SK-N-DZ (cell line): ENCODE data around the gene PSTPIP2.

Experiments
- DNase-seq: peaks from one replicate; pipeline ENCODE4 v3.0.0-alpha.2; 2015; ENCODE audit warnings: low spot score

Gene PSTPIP2

DNA sequence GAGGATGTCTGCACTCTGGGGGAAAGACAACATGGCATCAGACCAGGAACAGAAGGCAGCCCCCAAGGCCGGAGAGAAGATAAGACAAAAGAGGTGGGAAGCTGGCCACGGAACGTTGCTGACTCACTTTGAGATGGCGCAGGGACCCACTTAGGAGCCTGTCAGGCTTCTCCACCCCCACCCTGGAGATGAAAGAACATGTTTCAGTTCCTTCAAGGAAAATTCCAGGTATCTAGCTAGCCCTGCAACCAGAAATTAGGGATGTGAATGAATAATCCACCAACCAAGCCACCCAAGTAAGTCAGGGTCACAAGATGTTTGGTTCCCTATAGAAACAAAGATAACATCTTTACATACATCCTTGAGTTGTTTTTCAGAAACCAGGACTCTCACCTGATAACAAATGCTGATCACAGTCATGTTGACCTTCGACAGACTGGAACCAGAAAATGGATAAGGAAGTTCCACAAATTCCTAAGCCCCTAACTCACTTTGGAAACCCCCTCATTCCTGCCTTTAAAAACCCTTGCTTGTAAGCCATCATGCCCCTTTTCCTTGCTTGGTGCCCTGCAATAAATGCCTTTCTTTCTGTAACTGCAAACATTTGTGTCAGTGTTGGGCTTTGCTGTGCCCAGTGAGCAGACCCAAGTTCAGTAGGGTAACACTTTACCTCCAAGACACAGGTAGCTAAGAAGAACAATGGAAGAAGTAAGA is 31.9 kb downstream of the PSTPIP2 start:
- no peak for DNase-seq

DNA sequence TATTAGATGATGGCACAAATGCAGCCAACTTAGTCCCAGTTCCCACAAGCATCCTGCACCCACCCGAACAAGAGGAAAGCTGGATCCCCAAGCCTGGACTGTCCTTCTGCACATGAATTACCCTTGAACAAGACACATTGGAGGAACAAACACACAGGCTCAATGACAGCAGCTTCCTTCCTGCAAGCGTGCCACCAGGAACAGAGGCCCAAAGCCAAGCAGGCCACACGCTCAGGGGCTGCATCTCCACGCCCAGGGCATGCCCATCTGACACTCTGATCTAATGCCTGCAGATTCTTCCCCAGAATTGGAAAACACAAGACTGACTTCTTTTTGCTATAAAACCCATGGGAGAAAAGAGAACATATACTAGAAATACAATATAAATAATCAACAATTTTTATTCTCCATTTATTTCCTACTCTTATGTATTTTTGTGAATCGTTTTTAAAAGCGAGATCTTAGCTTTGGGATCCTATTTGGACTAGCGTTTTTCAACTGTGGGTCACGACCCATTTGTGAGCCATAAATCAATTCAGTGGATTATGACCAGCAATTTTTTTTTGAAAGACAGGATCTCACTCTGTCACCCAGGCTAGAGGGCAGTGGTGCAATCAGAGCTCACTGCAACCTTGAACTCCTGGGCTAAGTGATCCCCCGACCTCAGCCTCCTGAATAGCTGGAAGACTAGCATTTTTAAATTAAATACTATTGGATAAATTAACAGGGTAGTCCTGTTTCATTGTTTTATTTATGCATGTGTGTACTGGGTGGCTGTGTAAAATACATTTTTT is 34.4 kb downstream of the PSTPIP2 start:
- no peak for DNase-seq

DNA sequence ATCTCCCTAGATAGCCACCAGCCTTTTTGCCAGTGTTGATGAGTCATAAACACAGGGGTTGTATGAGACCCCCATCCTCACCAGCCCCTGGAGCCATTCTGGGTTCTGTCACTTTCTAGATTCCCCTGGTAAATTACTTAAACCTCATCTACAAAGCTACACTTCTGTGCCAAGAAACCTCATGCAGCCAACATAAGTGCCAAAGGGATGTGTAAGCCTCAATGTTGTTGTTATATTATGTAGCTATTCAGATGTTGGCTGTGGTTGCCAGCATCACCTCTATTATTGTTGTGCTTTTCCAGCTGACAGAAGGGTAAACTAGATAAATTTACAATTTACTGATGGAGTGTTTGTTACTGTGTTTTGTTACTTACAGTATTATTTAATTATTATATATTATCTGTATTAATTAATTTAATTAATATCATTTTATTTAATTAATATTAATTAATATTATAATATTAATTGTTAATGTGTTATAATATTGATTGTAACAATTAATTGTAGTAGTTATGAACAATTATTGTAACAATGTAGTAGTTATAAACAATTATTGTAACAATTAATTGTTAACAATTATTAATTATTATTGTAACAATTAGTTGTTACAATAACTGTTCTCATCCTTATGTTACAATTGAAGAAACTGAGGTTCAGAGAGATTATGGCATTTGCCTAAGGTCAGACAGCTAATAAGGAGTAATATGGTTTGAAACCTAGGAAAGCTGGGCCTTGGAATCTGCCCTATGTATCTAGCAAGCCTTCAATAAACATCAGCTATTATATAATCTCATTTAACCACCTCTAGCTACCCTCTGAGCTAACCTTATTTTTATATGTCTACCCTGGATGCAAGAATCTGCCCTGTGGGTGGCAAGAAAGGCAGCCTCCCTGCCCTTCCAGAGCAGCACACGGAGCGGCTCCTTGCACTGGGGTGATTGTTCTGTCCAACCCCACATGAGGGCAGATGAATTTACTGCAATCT is 36.1 kb downstream of the PSTPIP2 start:
- no peak for DNase-seq

DNA sequence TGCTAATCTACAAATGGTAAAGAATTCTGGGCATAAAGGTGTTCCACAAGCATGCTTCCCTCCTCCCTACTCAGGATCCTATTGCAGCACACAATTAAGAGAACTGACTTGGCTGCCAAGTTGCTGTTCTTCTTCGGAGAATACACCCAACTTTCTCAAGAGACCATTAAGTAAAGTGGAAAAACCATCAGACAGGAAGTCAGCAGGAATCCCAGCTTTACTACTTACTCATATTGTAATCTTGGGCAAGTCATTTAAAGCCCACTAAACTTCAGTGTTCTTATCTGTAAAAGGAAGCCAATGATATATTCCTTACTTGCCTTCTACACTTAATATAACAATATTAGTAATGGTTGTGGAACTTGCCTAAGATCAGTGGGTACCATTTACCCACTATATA is 37.8 kb downstream of the PSTPIP2 start:
- no peak for DNase-seq

DNA sequence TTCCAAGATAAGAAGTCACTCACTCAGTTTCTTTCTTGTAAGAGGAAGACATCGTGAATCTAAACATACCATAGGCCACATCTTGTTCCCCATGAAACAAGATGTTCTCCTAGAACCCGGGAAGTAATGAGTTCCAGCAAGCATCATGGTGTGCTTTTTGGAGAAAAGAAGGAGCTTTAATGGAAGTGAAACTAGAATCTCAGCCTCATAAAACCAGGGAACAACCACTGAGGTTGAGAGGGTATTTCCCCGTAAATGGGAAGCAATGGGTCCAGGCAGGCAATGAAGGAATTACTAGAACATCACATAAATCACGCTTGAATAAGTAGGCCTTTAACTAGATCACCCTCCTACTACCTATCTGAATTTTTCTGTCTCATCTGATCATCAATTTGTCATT is 40.3 kb downstream of the PSTPIP2 start:
- DNase-seq, result no peak

DNA sequence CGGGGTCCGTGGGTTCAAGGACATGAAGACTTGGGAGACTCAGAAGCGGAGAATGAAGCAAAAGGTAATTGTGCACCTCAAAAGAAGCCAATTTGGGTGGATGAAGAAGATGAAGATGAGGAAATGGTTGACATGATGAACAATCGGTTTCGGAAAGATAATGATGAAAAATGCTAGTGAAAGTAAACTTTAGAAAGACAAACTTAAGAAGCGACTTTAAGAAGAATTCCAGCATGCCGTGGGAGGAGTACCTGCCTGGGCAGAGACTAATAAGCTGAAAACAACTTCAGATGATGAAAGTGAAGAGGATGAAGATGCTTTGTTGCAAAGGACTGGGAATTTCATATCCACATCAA is 43.5 kb downstream of the PSTPIP2 start:
- DNase-seq, result no peak

DNA sequence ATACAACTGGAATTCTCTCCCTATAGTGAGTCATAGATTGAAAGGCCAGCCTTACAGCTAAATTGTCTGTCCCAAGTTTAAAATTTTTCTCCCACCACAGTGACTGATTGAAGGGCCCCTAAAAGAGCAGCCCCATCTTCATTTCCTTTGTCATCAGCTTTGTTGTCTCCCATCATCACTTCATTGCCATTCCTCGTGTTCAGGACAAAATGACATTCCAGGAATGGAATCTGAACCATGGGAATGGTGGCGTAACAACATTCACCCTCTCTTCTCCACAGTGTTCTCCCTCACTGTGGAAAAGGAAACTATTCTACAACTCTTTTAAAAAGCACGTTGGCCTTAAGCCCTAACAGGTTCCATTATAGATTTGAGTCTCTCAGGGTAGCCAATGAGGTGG is 52.1 kb downstream of the PSTPIP2 start:
- DNase-seq, result no peak

DNA sequence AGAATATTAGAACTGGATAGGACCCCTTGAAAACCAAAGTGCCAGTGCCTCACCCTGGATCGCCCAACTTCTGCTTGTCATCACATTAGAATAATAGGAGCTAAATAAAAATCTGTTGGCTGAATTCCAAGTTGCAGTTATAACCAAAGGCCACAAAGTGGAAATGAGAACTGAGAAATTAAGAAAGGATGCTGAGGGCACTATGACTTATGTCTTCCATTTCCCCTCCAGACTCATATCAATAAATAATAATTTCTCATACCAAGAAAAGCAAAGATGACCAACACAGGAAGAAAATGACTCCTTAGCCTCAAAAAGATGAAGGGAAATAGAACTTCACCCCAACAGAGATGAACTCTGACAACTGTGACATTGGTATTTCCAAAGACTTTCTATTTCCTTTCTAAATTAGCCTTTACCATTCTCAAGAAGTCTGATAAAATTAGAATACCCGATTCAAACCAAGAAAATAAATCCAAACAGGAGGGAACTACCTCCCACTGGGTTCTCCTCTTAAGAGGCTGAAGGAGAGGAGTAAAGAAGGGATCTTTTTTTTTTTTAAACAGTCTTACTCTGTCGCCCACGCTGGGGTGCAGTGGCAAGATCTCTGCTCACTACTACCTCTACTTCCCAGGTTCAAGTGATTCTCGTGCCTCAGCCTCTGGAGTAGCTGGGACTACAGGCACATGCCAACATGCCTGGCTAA is 58.4 kb downstream of the PSTPIP2 start:
- no peak for DNase-seq

DNA sequence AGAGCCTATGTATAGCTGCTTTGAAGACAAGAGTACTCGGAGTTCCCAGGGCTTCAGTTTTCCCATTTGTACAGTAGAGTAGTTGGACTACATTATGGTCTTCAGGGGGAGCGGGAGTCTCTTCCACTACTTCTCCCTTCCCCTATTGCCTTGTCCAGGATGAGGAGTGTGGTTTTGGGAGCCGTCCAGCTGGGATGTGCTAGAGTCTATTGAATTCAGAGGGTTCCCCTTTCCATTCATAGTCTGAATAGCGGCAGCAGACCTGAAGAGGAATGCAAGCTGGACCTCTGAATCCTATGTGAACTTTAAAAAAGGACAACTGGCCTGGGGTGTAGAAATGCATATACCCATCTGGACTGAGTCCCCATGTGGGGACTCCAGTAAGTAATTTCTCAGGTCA is 61.4 kb downstream of the PSTPIP2 start:
- DNase-seq, result no peak

DNA sequence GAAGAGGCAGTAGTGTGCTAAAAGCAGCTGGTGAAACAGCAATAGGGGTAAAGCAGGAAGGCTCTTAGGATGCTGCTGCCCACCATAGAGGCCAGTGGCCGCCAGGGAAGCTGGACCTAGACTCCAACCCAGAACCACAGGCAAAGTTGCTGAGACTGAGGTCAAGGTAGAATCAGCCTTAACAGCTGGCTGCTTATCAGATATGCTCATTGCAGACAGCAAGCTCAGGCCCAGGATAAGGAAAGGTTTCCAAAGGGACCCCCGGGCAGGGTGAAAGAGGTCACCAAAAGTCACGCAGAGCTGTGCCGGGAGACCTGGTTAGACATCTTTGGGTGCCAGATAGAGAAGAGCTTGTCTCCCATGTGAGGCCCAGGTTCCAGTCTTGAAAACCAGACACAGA is 62.0 kb downstream of the PSTPIP2 start:
- no peak for DNase-seq

DNA sequence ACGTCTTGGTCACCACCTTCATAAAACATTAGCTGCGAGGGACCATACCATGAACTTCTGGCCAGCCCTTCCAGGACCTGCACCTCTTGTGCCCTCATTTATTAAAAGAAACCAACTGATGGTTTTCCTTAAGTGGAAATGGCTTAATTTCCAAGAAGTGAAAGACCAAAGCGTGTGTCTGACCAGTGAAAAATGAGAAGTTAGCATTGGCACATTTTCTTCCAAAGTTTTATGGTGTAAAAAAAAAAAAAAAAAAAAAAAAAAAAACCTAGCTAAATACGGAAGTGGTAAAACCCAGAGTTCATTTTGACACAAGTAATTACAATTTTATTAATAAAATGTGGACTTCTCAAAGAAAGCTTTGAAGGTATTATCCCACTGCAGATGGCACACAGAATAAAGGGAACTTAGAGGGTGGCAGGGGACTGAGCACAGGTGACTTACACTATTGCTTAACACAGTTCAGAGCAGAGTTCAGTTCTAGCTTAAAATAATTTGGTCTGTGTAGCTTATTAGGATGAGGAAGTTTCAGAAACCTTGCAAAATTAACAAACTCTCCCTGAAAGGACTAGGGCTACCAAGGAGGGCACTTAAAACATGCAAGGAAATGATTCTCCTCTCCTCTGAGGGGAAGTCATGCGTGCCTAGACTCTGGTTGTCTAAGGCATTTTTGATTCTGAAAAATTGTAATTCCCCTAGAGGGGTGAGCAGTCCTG is 62.8 kb downstream of the PSTPIP2 start:
- DNase-seq, result no peak

DNA sequence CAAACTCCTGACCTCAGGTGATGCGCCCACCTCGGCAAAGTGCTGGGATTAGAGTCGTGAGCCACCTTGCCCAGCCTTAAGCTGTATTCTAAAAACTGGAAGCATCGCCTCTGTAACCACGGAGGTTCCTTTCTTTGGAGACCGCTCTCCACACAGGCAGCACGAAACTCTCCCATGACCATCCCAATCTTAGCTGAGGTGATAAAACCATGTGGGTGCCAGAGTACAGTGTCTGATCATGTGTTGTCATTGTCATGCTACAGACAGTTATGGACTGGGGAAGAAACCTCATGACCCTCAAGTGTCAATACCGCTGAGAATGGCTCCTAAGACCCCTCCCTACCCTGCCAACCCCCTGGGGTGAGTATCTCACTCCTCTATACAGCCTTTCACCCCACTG is 63.5 kb downstream of the PSTPIP2 start:
- no peak for DNase-seq

DNA sequence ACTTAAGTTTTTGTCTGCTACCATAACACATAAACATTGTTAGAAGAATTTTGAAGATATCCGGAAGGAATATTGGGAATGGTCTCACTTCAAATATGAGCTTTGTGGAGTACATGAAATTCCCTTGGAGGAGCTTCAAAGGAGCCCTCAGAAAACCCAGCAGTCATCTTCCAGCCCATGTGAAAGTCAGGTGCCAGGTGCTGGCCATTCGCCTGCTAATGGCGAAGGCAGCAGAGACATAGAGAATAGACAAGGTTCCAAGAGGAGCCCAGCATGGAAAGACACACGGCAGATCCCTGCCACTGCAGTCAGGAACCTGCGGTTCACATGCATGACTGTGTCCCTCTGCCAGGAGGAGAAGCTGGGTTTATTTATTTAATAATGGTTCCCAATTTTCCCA is 64.9 kb downstream of the PSTPIP2 start:
- DNase-seq, result no peak

DNA sequence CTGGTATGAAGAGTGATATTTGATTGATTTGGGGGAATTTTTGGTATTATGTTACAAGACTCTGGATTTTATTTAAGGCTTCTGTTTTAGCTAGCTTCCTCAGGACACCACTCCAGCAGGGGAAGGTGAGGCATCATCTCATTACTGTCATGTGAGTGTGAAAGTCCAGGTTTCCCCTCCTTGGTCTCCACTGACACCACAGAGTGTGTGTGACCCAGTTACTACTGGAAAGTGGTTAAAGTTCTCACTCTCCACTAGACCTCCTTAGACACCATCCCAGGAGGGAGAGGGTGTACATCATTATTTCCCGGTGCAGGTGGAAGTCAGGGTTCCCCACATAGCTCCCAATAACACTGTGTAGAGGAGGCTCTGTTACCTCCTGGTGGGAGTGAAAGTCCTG is 69.1 kb downstream of the PSTPIP2 start:
- DNase-seq, result no peak

DNA sequence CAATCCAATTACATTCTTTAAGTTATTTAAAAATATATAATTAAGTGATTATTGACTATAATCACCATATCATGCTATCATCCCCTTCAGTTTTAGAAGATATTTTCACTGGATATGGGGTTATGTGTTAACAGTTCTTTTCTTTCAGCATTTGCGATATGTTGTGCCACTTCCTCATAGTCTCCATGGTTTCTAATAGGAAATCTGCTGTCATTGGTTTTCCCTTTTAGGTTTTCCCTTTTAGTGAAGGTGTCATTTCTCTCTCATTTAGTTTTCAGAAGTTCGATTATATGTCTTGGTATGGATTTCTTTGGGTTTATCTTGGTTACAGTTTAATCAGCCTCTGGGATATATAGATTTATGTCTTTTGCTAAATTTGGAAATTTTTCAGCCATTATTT is 70.2 kb downstream of the PSTPIP2 start:
- no peak for DNase-seq

DNA sequence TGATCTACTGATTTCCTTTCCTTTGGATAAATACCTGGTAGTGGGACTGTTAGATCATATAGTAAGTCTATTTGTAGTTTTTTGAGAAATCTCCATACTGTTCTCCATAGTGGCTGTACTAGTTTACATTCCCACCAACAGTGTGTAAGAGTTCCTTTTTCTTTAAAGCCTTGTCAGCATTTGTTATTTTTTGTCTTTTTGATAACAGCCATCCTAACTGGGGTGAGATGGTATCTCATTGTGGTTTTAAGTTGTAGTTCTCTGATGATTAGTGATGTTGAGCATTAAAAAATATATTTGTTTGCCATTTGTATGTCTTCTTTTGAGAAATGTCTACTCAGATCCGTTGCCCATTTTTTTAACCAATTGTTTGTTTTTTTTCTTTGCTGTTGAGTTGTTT is 71.0 kb downstream of the PSTPIP2 start:
- no peak for DNase-seq

DNA sequence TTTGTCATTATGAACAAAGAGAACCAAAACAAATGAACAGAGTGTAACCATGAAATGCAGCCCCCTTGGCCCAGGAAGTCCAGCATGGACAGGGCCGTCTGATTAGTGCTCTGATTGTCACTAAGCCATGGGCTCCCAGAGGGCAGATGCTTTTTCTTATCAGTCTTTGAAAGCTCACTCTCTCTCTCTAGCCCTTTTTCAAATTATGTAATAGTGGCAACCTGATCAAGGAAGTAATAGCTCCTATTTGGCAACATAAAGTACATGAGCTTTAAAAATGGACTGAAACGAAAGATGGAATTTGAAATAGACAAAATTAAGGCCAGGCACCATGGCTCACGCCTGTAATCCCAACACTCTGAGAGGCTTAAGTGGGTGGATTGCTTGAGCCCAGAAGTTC is 72.5 kb downstream of the PSTPIP2 start:
- no peak for DNase-seq

DNA sequence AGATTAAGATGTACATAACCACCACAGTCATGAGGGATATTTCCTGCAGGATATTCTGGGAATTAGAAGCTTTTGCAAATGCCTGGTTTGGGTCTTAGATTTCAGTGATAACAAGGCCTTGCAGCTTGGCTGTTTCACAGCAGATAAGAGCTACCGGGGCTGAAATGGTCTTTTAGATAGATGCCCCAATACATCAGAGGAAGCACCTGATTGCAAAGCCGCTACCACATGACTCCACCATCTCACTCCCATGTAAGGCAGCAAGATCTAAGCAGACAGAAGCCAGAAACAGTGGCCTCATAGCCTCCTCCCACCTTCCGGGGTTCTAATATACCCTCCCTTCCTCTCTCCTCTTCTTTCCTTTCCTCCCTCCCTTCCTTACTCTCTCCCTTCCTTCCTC is 73.8 kb downstream of the PSTPIP2 start:
- peak; percentile 40 for DNase-seq

DNA sequence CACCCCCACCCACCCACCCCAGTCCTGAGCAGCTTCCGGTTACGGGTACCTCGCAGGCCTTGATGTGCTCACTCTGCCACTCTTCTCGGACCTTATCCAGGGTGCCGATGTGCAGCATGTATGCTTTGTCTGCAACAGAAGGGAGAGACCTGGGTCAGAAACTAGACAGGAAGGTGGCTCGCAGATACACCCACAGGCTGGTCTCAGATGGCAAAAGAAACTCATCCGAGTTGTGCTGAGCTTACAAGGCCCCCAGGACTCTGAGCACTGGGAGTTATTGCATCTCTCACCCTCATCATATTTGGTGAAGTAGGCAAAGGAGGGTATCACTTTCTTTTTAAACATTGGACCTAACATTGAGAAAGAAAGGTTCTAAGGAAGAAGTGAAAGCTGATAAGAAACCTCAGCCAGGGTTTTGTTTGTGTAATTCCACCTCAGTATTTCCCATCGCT is 74.3 kb downstream of the PSTPIP2 start:
- DNase-seq, result no peak

DNA sequence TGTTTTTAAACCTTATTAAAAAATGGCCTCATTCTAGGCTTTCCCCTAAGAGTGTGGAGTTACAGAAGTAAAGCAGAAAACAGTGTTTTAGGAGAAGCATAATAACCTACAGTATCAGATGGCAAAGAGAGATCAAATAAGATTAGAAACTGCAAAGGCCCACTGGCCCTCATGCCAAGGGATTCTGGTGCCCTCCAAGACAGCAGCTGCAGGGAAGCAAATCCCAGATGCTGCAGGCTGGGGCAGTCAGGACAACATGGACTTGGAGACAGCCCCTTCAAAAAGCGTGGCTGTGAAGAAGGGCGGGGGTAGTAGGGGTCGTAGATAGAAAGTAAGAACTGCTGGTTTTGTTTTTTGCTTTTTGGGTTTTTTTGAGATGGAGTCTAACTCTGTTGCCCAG is 76.6 kb downstream of the PSTPIP2 start:
- DNase-seq, result no peak

DNA sequence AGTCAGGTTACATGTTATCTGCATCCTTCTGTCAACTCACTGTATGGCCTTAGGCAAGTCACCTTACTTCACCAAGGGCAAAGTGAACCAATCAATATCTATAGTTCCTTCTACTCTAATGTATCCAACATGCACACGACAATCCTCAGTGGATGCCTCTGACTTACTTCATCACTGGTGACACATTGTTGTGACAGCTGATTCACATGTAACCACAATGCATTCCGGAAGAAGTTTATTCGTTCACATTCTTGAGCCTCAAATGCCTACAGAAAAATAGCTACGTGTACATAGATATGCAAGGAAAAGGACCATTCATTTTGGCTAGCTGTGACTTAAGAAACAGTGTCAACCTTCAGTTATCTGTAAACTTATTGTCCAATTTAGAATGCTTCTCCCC is 78.6 kb downstream of the PSTPIP2 start:
- DNase-seq, result no peak
